GM12873 (cell line): ENCODE data around the gene PSD.

ENCODE experiments used
- CTCF ChIP-seq: IDR thresholded peaks from 2 replicates; pipeline ENCODE4 v1.5.1; 2012; ENCODE audit warnings: low read depth, mild to moderate bottlenecking, moderate library complexity, low read length, control low read depth; ENCODE audit not compliant: insufficient read depth; ENCODE audit errors: missing control alignments

PSD gene

GRCh38 chr10:102435529-102436233 lies 17.1 kb upstream of the PSD start:
- no peak for TF ChIP-seq CTCF

- no peak for TF ChIP-seq CTCF
Measured at GRCh38 chr10:102435133-102435497, 16.5 kb upstream of the PSD start.

- TF ChIP-seq CTCF = no peak
Measured at GRCh38 chr10:102434394-102435132, 16.0 kb upstream of the PSD start.

- TF ChIP-seq CTCF = no peak
Measured at GRCh38 chr10:102433619-102434046, 15.0 kb upstream of the PSD start.

GRCh38 chr10:102432162-102432950 lies 13.8 kb upstream of the PSD start, which contains the start of gene CUEDC2:
CUEDC2 (minus strand) TSS chr10:102432574; CDS start chr10:102425188, 7,386 bp downstream.
- no peak for TF ChIP-seq CTCF

GRCh38 chr10:102431452-102432124 lies 13.0 kb upstream of the PSD start:
- TF ChIP-seq CTCF = no peak
